Activated T-cell treated with anti-CD3 and anti-CD28 coated beads for 24 hours (primary cell): ENCODE results near the gene TSPAN7.

ENCODE experiments used
- DNase-seq: peaks from one replicate; pipeline ENCODE4 v3.0.0-alpha.2; 2020; ENCODE audit warnings: low read depth

The TSPAN7 gene

GRCh38 chrX:38649221-38649620 is 87.9 kb downstream of the TSPAN7 start:
- no peak for DNase-seq

GRCh38 chrX:38649674-38650647 is 88.6 kb downstream of the TSPAN7 start:
- DNase-seq = no peak

- DNase-seq = no peak
Measured at GRCh38 chrX:38651625-38652601, 90.6 kb downstream of the TSPAN7 start.

GRCh38 chrX:38652934-38653442 is 91.6 kb downstream of the TSPAN7 start:
- no peak for DNase-seq

- DNase-seq = no peak
Measured at GRCh38 chrX:38654302-38654701, 93.0 kb downstream of the TSPAN7 start.

- no peak for DNase-seq
Measured at GRCh38 chrX:38656350-38656915, 95.1 kb downstream of the TSPAN7 start.

GRCh38 chrX:38657562-38657961 is 96.2 kb downstream of the TSPAN7 start:
- DNase-seq = no peak

- DNase-seq = no peak
Measured at GRCh38 chrX:38660395-38661102, 99.2 kb downstream of the TSPAN7 start.

GRCh38 chrX:38661103-38661441 is 99.7 kb downstream of the TSPAN7 start:
- no peak for DNase-seq

GRCh38 chrX:38661561-38661960 is 100.2 kb downstream of the TSPAN7 start:
- no peak for DNase-seq

- DNase-seq = no peak
Measured at GRCh38 chrX:38662640-38663039, 101.3 kb downstream of the TSPAN7 start.

- DNase-seq = no peak
Measured at GRCh38 chrX:38664285-38664684, 102.9 kb downstream of the TSPAN7 start.

- DNase-seq = no peak
Measured at GRCh38 chrX:38666909-38667308, 105.6 kb downstream of the TSPAN7 start.

- DNase-seq = no peak
Measured at GRCh38 chrX:38668771-38669170, 107.4 kb downstream of the TSPAN7 start.

GRCh38 chrX:38669428-38669827 is 108.1 kb downstream of the TSPAN7 start:
- no peak for DNase-seq

GRCh38 chrX:38672646-38673045 is 111.3 kb downstream of the TSPAN7 start:
- DNase-seq = no peak

- no peak for DNase-seq
Measured at GRCh38 chrX:38675856-38676255, 114.5 kb downstream of the TSPAN7 start.

- no peak for DNase-seq
Measured at GRCh38 chrX:38678183-38678582, 116.8 kb downstream of the TSPAN7 start.

GRCh38 chrX:38678821-38679220 is 117.5 kb downstream of the TSPAN7 start:
- no peak for DNase-seq

GRCh38 chrX:38679695-38680094 is 118.4 kb downstream of the TSPAN7 start:
- DNase-seq = no peak

- DNase-seq = no peak
Measured at GRCh38 chrX:38682095-38682494, 120.8 kb downstream of the TSPAN7 start.

GRCh38 chrX:38692961-38693360 is 131.6 kb downstream of the TSPAN7 start:
- no peak for DNase-seq
